Measurements from ENCODE around the gene YPEL2. TPM values are rescaled to one million over a fixed set of nuclear protein-coding genes. Genes with fewer than 3 reads are reported as not detected.

YPEL2 gene
- total and polyA plus RNA-seq, 8 donors: 6.7 to 28.7 (median 12.7) TPM

- Histone ChIP-seq H3K4me1 (peaks cover 12 to 26% (median 20%) of the 10 kb centered on the region in 3 donors), H3K4me3 (no peak overlapping the region), H3K9me3 (no peaks in the 10 kb centered on the region), H3K27ac (peak overlapping the region in 2 of 4 donors; percentile 53 to 58), H3K27me3 (no peaks in the 10 kb centered on the region), H3K36me3 (peaks cover 0 to 20% (median 7%) of the 10 kb centered on the region in 3 donors)
- FAIRE-seq (no peak), DNase-seq (no peak), ATAC-seq (no peak)
- intact Hi-C loops (cut with DNase I): no loop called here
- no peak for TF ChIP-seq CTCF (IDR thresholded peaks at IDR 0.05)
- WGBS, 2 donors: 54 to 59% methylated on average over 3 of the region's 3 CpGs
Observed at GRCh38 chr17:59401274-59401673, 69.8 kb downstream of the YPEL2 start.

- Histone ChIP-seq H3K36me3 (peaks cover 0 to 15% (median 3%) of the 10 kb centered on the region in 3 donors), H3K4me1 (peaks cover 16 to 31% (median 24%) of the 10 kb centered on the region in 3 donors), H3K4me3 (no peak overlapping the region), H3K27me3 (no peaks in the 10 kb centered on the region), H3K27ac (peak overlapping the region in 2 of 4 donors; percentile 53 to 58), H3K9me3 (no peaks in the 10 kb centered on the region)
- ATAC-seq: peak in 2 of 4 donors; percentile 24 to 40
- no peak for TF ChIP-seq CTCF (IDR thresholded peaks at IDR 0.05)
- intact Hi-C loops (cut with DNase I): no loop called here
- FAIRE-seq: no peak
- no peak for DNase-seq
- 9 to 12% methylated on average over 1 of the region's 1 CpG for WGBS, 2 donors
Observed at GRCh38 chr17:59401725-59402124, 70.3 kb downstream of the YPEL2 start.

GRCh38 chr17:59402760-59403159 is 71.3 kb downstream of the YPEL2 start:
- TF ChIP-seq CTCF (IDR thresholded peaks at IDR 0.05): no peak
- no peak overlapping the region for H3K4me3 ChIP-seq
- no peak for ATAC-seq
- H3K27ac ChIP-seq: no peak overlapping the region
- peaks cover 16 to 31% (median 24%) of the 10 kb centered on the region in 3 donors for H3K4me1 ChIP-seq
- H3K36me3 ChIP-seq: peaks cover 0 to 5% (median 0%) of the 10 kb centered on the region in 3 donors
- 97% methylated on average over 4 of the region's 4 CpGs for WGBS, 2 donors
- intact Hi-C loops (cut with DNase I): no loop called here
- H3K27me3 ChIP-seq: no peaks in the 10 kb centered on the region
- H3K9me3 ChIP-seq: no peaks in the 10 kb centered on the region
- DNase-seq: no peak
- FAIRE-seq: no peak

GRCh38 chr17:59404471-59404870 is 73.0 kb downstream of the YPEL2 start:
- ATAC-seq: no peak
- Histone ChIP-seq H3K4me1 (peaks cover 16 to 31% (median 24%) of the 10 kb centered on the region in 3 donors), H3K36me3 (no peaks in the 10 kb centered on the region), H3K27me3 (no peaks in the 10 kb centered on the region), H3K27ac (no peak overlapping the region), H3K4me3 (no peak overlapping the region), H3K9me3 (no peaks in the 10 kb centered on the region)
- WGBS, 2 donors: 80 to 83% methylated on average over 3 of the region's 3 CpGs
- no peak for FAIRE-seq
- intact Hi-C loops (cut with DNase I): no loop called here
- no peak for DNase-seq
- TF ChIP-seq CTCF (IDR thresholded peaks at IDR 0.05): no peak

- DNase-seq: no peak
- no peak for FAIRE-seq
Observed at GRCh38 chr17:59405944-59406705, 74.7 kb downstream of the YPEL2 start.

More at GRCh38 chr17:59405944-59406705, 74.7 kb downstream of the YPEL2 start:
- intact Hi-C loops (cut with DNase I): no loop called here
- no peak overlapping the region for H3K4me3 ChIP-seq
- no peak for TF ChIP-seq CTCF (IDR thresholded peaks at IDR 0.05)
- H3K27me3 ChIP-seq: no peaks in the 10 kb centered on the region
- H3K4me1 ChIP-seq: peaks cover 13 to 17% (median 14%) of the 10 kb centered on the region in 3 donors
- H3K36me3 ChIP-seq: no peaks in the 10 kb centered on the region
- 84 to 85% methylated on average over 13 of the region's 13 CpGs for WGBS, 2 donors
- no peak for ATAC-seq
- H3K27ac ChIP-seq: peak overlapping the region in 2 of 4 donors; percentile 53
- H3K9me3 ChIP-seq: no peaks in the 10 kb centered on the region

Measured in pancreas (tissue), 10 donors.